ENCODE data around the gene TMEM272.

Gene TMEM272

DNA sequence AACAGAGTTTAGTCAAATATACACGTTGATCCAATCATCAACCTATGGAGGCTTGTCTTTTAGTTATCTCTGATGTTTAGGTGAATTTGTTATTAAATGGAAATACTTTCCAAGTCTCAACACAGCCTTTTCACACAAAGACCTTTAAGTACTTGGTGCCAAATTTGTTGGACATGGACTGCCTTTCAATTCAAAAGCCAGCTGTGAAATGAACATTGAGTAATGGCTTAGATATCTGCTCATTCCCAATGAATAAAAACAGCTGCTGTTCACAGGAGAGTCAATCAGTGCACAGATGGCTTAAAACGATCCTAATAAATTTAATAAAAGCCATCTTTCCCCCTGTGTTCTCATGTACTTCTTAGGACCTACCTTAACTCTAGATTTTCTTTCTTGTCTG is 21.1 kb downstream of the TMEM272 start:
- no peak for FAIRE-seq

DNA sequence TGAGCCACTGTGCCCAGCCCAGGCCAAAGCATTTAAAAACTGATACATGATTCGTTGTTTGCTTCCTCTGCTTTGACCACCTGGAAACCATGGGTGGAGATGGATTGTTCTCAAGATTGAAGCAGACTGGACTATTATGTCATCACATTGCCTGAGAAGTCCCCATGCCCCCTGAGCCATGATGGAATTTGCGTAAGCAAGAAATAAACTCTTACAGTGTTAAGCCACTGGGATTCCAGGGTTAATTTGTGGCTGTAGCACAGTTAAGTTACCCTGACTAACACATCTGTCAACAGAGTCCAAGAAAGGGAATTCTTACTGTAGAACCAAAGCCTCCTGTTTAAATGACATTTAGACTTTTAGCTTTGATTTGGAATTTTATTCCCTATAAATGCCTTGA is 21.6 kb downstream of the TMEM272 start:
- no peak for FAIRE-seq

DNA sequence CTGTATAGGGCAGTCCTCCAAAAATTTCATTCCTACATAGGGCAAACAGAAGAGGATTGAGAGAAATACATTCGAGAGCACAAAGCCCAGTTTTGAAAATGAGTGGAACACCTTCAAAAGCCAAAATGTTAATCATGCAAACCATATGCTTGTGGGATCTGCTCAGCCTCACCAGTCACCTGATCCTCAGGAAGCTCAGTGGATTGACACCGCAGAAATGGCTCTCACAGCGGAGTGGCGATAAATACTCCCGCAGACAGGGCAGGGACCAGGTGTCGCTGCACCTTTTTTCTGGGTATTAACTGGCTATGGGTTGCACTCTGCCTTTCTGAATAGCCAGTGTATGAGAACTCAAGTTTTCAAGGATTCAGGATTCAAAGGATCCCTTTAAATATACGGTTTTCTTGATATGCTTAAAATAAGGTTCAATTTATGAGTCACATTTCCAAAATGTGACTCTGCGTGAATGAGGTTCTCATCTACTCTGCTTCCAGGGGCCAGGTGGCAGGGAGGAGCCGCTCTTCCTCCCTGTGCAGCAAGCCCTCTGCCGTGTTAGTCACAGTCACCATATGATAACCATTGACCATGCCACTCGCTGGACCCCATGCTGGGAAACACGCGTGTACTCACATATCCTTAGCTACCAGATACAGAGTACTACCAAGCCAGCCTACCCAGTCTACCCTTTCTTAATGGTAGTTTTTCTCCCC is 22.7 kb downstream of the TMEM272 start:
- FAIRE-seq, result no peak

DNA sequence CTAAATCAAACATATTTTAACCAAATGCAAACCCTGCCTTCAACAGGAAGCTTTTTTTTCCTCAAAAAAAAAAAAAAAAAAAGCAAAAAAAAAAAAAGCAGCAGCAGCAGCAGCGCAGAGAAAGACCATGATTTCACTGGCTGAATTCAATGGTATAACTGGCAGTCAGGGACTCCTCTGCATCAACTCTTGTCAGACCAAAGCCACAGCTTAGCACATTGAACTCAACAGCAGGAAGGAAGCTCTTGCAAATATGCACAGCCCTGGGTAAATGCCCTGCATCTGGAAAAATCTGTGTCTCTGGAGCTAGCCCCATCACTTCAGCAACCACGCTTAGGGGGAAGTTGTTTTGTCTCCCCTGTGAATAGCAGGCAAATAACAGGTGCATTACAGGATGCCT is 23.4 kb downstream of the TMEM272 start:
- no peak for FAIRE-seq

DNA sequence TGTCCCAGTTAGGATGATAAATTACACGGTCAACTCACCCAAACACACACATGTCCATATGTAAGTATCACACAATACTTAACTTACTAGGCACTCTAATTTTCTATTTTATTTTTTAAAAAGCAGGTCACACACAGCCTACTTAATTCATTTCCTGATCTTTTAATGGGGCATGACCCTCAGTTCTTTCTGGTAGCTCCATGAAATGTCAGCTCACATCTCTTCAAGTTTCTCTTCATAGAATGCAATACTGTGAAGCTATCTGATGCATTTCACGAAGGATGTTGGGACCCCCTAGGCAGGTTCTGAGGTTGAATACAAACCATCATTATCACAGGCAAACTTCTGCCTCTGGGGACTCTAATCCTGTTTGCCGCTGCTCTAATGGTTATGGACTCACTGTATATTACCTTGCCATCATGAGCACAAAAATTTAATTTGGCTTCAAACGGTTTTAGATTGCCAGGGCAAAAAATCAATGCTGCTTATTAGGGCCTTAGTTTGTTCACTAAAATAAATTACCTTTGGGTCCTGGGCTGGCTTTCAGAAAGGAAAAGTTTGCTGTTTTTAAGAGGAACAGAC is 24.9 kb downstream of the TMEM272 start:
- no peak for FAIRE-seq

DNA sequence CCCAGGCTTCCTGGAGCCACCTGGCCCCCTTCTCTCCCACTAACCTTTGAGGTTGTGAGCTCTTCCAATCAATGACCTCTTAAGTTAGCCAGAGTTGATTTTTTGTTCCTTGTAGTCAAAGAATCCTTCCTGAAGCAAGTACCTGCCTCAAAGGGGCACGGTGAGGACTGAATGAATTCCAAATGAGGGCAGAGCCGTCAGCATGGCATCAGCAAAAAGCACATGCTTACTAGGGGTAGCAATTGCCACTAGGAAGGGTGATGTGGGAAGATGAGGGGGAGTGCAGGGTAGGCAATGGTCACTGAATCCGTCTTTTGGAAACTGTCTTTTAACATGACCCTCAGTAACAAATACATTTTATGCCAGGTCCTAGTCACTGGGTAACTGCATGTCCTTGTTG is 25.4 kb downstream of the TMEM272 start:
- FAIRE-seq, result no peak

DNA sequence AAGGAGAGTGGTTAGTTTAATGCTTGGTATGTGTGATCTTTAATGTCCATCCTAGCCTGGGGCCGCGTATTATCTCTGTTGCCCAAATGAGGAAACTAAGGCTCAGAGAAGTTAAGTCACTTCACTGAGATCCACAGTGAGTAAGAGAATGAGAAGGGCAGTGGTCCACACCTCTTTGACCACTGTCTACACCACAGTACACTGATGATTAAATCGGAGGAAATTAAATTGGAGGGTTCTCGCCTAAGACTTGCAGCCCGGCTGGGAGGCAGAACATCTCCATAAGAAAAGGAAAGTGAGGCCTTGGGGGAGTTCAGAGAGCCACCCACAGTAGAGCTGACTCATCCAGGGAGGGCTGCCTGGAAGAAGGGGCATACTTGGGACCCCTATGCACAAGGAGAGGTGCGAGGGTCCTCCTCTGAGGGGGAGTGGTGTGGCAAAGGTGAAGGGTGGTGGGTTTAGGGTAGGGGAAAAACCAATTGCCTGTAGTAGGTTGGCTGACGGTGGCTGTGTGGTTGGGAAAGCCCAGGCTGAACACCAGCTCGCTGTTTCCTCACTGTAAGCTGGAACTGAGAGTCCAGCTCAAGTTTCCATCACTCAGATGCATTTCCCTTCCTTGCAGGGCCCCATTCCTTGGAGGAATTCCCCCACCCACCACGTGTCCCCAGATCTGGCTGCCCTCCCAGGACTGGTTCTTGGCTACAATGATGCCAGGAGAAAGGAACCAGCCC is 26.0 kb downstream of the TMEM272 start:
- no peak for FAIRE-seq

DNA sequence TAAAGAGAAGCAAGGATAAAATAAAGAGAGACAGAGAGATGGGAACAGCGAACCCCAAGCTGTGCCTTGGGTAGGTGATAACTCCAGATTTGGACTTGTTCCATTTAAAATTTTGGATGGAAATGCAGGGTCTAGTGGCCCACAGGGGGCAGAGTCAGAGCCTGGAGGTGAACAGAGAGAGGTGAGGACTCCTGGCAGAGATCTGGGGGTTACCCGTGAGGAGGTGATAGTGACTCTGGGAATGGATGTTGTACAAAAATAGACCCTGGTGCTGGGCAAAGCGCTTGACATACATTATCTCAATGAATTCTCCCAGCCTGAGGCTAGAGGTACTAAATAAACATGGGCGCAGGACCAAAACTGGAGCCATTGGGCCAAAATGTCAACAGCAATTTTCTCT is 26.7 kb downstream of the TMEM272 start:
- no peak for FAIRE-seq

DNA sequence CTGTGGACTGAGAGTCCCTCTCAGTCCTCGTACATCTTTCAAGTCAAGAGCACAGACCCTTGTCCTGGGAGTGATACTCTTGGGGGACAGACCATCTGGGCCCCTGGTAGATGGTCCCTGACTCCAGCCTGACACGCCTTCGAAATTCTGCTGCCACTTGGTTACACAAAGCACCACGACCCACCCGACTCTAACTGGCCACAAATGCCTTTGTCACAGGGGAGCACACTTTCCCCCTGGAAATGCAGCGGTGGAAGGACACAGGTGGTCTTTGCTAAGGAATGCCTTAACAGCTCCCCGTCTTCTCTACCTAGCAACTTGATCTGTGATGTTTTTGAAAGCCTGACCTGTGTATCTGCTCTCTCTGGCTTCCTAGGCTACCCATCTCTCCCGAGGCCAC is 27.3 kb downstream of the TMEM272 start:
- no peak for FAIRE-seq

DNA sequence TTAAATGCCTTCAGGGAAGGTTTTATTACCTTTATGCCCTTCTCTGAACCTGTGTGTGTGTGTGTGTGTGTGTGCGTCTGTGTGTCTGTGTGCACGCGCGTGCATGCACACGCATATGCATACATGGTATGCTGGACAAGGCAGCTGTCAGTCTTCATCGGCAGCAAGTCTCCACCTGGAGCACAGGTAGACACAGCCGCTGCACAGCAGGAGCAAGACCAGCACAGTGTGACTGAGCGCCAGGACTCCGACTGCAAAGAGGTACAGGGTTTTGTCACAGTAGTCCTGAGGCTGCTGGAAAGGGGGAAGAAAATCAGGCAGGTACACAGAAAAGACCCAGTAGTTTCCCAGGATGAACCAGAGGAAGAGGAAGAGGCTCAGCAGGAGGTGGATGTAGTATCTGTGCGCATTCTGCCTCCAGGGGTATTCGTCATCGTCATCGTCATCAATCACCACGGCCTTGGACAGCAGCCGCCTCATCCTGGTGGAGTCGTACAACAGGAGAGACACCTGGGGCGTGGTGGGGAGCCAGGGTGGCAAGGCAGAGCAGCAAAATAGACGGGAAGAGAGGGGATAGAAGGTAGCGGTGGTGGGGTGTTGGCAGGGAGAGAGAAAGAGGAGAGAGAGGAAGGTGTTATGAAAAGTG is 28.2 kb downstream of the TMEM272 start:
- no peak for FAIRE-seq

DNA sequence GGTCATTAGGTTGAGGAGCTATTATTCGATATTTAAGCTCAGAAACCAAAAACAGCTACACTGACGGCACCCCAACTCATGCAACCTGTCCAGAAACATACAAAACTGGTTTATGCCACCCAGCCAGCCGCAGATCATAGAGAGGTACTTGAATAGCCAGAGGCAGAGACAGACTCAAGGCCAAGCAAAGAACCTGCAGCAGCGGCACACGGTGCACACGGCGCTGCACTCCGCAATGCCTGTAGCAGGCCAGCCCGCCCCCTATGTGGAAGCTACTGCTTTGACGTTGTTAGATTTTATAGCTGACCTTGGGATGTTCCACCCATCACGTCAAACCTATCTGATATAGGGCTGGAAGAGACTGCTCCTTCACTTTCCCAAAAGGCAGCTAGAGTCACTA is 29.1 kb downstream of the TMEM272 start:
- FAIRE-seq, result no peak

DNA sequence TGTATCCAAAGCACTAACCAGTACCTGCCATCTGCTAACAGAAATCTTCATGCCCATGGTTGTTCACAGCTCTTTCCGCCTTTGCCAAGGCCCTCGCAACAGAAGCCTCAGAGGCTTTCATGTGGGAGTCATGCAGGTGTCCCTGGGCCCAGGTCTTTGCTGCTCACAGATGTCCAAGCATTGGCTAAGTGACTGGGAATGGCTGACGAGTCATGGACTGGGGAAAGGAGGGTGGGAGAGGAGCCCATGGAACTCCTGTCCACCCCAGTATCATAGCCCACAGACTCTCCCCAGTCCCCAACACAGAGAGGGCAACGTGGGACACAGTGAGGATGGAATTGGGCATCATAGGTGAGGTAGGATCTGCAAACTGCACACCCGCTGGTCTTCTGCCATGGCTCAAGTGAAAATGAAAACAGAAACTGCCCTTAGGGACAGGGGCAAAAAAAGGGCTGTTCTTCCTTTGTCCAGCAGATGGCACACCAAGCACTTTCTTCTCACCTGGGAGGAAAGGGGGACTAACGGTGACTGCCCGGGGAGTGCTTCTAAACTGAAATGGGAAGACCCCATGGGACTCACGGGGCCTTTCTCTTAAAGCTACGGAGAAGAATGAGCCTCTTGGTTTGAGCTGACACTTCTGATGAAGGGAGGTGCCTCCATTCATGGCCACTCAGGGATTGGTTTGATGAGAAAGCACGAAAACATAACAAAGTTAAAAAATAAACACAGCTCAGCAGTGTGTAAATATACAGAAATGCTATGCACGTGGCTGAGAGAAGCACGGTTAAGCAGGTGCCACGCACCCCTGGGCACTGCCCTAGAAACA is 29.9 kb downstream of the TMEM272 start:
- FAIRE-seq, result no peak

DNA sequence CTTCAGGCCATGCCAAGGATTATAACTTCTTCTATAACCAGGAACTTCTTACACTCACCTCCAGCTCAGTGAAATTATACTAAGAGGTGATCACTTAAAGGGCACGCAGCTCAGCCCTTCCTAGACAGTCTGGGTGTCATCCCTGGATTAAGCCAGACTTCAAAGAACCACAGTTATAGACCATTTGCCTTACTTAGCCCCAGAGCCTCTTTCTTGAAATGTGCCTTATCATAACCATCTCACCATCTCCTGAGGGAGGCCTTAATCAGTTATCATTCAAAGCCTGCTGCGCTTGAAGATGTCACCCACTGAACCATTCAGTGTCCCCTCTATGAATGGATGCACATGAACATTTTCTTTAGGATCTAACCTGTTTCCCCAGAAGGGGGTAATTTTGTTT is 30.9 kb downstream of the TMEM272 start:
- FAIRE-seq, result no peak

DNA sequence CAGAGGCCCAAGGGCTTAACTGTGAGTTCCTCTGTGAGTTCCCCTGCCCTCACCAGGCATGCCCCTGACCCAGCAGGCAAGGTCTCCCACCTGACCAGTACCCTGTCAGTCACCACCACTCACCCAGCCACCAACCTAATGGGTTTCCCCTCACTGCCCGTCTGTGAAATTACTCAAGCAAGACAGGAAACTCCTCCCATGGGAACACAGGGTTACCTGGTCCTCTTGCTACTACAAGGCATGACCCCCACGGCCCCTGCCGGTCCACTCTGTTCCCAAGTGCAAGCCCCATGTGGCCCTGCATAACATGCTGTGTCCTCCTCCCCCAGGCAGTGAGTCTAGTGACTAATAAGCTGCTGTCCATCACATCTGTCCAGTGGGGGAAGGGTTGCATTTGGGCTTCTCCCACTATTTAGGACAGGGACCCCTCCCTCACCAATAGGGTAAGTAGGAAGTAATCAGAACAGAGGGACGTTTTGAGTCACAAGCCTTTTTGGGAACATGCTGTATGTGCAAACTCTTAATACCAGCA is 33.0 kb downstream of the TMEM272 start:
- no peak for FAIRE-seq

DNA sequence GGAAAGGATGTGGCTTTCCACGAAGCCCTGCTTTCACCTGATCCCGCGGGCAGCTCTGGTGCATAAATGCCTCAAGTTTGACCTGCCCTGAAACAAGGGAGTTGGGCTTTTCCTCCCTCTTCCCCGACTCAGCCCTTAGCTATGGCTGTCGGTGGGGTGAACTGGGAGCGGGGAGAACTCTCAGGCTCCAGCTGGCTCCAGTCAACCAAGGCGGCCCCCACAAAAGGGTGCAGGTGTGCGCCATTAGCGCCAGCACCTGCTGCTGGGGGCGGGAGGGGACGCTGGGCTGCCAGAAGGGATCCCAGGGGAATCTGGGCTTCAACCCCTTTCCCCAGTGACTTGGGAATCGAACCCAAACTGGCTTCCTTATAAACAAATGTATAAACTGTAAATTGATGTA is 33.9 kb downstream of the TMEM272 start:
- no peak for FAIRE-seq

DNA sequence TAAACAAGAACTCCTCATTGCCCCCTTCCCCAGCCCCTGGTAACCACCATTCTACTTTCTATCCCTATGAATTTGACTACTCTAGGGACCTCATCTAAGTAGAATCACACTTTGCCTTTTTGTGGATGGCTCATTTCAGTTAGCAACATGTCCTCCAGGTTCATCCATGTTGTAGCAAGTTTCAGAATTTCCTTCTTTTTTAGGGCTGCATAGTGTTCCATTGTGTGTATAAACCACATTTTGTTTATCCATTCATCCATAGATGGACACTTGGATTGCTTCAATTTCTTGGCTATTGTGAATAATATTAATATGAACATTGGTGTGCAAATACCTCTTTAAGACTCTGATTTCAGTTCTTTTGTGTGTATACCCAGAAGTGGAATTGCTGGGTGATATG is 36.2 kb downstream of the TMEM272 start:
- no peak for FAIRE-seq

DNA sequence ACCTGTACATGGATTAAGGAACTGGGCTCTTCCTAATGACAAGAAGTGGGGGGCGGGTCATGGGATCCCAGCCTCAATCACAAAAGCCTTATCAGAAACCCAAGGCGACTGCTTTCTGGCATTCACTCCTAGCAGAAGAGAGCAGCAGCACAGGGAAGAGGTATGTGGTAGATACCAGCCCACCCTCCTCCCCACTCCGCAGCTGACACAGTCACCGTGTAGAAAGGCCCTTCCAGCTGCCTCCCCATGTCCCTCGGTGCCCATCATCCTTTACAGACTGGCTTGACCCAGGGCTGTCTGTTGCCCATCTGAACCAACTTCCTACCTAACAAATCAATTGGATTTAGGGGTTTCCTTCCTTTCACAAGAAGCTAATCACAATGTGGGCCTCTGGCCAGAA is 37.9 kb downstream of the TMEM272 start:
- FAIRE-seq, result no peak

DNA sequence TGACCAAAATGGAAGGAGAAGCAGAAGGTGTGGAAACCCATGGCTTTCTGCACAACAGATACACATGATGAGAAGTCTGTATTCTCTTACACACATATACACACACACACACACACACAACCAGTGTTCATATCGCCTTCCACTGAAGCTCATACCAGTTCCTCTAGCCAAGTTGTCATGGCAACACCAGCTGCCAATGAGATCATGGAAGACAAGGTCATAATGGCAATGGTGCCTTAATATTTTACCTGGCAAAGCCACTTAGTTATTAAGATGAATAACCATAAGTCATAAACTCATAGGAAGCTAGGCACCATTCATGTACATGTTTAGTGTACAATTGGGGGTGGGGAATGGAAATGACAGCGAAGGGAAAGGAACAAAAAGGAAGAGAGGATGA is 38.4 kb downstream of the TMEM272 start:
- FAIRE-seq, result no peak

DNA sequence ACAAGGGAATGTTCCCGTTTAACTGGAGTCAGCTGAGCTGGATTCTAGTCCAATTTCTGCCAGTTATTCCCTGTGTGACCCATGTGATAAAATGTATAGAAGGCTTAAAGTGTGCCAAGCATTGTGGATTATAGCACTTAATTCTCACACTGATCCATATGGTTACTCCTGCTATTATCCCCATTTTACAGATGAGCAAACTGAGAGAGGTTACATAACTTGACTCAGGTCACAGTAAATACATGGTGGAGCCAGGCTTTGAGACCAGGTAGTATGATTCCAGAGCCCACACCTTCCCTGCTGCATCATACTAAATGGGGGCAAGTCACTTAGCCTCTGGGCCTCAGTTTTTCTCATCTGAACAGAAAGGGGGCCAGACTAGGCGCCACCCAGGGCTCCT is 39.1 kb downstream of the TMEM272 start:
- no peak for FAIRE-seq

DNA sequence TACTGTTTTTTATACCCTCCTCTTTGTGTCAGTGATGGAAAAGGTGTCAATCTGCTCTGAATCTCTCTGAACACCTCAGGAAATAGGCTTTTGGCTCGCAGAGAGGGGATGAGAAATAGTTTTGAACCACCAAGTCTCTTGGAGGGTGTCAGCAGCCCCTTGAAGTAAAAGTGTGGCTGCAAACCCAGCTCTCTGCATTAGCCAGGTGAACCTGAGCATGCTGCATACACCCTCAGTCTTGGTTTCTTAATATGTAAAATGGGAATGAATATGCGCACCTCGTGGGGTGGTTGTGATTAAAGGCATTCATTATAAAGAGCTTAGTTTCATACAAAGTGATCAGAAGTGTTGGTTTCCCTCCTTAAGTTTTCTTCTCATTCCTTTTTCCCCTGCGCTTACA is 39.7 kb downstream of the TMEM272 start:
- no peak for FAIRE-seq

DNA sequence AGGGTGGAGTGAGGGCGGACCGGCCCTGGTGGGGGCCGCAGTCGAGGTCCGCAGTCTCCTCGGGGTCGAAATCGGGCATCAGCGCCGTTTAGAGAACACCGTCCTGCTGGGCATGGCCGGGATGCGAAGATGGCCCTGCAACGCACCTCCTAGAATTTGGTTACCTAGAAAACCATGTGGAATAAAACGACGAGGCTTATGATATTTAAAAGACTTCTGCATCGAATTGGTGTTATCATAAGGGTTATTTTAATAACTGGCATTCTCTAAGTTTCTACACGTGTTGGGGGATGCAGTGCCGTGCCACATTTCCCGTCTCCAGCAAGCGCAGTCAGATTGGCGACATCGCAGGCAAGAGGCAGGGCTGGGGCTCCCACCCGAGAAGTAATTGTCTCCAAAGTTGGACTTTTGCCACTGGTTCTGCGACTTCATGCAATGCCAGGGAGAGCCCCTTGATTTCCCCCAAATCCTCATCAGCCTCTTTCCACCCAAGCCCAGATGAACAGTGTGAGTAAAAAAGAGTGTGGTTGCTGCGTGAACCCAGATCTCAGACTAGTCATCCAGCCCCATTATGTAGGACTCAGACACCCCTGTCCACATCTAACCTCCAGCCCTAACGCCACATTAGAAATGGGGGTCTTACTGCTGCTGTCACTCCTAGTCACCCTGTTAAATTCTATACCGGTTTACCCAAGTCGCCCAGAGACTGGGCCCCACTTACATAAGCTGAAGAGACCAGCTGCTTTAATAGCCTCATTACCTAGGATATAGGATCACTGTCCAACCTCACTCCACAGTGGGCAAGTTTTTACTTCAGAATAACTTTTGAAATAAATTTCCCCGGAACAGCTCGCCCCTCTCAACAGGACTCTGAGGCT is 40.4 kb downstream of the TMEM272 start:
- FAIRE-seq, result no peak

Data from endometrium (tissue), 2 donors.